Transverse colon (tissue), 4 donors: ENCODE data around the gene LAMA5.

Experiments
- POLR2A ChIP-seq: fragments of 450-650 bp; IDR thresholded peaks from one replicate; pipeline ENCODE4 v1.6.1; 2016; ENCODE audit warnings: antibody characterized with exemption, mild to moderate bottlenecking, moderate library complexity
- POLR2AphosphoS5 ChIP-seq, 3 donors: sonication (generic); formaldehyde crosslinking; IDR thresholded peaks; one replicate each; pipeline ENCODE4 v1.6.1; 2016; ENCODE audit warnings: antibody characterized with exemption in 3 of 3
- TF ChIP-seq, protein P1 (sequence below), 5 experiments: fragments of 200-600 bp in 3 of 5; fragments of 450-650 bp in 2 of 5; sonication (generic) in 3 of 5; IDR thresholded peaks; 1 replicate in 2 of 5; 2 replicates in 3 of 5; pipeline ENCODE4 v1.5.1; 2016 to 2017; ENCODE audit warnings: antibody characterized with exemption in 5 of 5, inconsistent platforms in 3 of 5, mild to moderate bottlenecking in 2 of 5, moderate library complexity in 1 of 5

DNA sequence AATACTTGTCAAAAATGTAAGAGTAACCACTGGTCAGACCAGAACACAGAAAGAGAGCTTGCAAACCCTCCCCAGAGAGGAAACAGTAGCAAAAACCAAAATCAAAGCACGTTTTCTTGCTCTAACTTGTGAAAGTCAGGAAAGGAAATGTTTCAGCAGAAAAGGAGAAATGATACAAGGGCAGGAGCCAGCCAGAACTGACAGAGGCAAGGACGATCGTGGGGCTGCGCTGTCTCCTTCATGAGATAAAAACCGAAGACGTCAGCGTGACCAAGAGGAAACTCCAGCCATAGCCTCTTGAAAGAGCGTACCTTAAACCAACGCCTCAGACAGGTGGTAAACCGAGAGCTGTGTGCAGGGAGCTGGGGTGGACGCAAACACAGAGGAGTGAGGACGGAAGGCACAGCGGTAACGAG lies 27.5 kb downstream of the LAMA5 start:
- TF ChIP-seq, protein P1, sequence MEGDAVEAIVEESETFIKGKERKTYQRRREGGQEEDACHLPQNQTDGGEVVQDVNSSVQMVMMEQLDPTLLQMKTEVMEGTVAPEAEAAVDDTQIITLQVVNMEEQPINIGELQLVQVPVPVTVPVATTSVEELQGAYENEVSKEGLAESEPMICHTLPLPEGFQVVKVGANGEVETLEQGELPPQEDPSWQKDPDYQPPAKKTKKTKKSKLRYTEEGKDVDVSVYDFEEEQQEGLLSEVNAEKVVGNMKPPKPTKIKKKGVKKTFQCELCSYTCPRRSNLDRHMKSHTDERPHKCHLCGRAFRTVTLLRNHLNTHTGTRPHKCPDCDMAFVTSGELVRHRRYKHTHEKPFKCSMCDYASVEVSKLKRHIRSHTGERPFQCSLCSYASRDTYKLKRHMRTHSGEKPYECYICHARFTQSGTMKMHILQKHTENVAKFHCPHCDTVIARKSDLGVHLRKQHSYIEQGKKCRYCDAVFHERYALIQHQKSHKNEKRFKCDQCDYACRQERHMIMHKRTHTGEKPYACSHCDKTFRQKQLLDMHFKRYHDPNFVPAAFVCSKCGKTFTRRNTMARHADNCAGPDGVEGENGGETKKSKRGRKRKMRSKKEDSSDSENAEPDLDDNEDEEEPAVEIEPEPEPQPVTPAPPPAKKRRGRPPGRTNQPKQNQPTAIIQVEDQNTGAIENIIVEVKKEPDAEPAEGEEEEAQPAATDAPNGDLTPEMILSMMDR (IDR thresholded peaks at IDR 0.05): no peak
- TF ChIP-seq POLR2A (no peak), POLR2AphosphoS5 (IDR thresholded peaks at IDR 0.05) (peak in 1 of 3 donors; percentile 26)
